Measurements from ENCODE around the gene TMEM147.

DNA sequence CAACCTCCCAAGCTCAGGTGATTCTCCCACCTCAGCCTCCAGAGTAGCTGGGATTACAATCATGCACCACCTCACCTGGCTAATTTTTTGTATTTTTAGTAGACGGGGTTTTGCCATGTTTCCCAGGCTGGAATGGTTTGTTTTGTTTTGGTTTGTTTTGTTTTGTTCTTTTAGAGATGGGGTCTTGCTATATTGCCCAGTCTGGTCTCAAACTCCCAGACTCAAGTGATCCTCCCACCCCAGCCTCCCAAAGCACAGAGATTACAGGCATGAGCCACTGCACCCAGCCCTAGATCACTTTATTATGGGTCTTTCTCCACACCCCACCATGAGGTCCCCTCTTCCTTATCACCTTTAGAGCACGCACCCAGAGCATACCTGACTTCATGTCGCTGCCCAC, 47.2 kb upstream of the TMEM147 start:
- TF ChIP-seq, protein P1, sequence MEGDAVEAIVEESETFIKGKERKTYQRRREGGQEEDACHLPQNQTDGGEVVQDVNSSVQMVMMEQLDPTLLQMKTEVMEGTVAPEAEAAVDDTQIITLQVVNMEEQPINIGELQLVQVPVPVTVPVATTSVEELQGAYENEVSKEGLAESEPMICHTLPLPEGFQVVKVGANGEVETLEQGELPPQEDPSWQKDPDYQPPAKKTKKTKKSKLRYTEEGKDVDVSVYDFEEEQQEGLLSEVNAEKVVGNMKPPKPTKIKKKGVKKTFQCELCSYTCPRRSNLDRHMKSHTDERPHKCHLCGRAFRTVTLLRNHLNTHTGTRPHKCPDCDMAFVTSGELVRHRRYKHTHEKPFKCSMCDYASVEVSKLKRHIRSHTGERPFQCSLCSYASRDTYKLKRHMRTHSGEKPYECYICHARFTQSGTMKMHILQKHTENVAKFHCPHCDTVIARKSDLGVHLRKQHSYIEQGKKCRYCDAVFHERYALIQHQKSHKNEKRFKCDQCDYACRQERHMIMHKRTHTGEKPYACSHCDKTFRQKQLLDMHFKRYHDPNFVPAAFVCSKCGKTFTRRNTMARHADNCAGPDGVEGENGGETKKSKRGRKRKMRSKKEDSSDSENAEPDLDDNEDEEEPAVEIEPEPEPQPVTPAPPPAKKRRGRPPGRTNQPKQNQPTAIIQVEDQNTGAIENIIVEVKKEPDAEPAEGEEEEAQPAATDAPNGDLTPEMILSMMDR (IDR thresholded peaks at IDR 0.05), result no peak
- no peak for TF ChIP-seq POLR2AphosphoS5 (IDR thresholded peaks at IDR 0.05; ENCODE audit: low read depth, low read length)

All from Panc1 (cell line).